HepG2 (cell line): ENCODE measurements around the gene JAKMIP2. TPM values are rescaled to one million over a fixed set of nuclear protein-coding genes. Genes with fewer than 3 reads are reported as not detected.

Experiments used
- ATM ChIP-seq: fragments of 450-650 bp; IDR thresholded peaks from 2 replicates; pipeline ENCODE4 v1.7.1; 2017; ENCODE audit warnings: mild to moderate bottlenecking, borderline replicate concordance
- BRD4 ChIP-seq: sonication (generic); formaldehyde crosslinking; IDR thresholded peaks from 2 replicates; pipeline ENCODE4 v1.4.0; 2020; ENCODE audit warnings: missing genetic modification reagents
- CBFB ChIP-seq: sonication (generic); formaldehyde crosslinking; IDR thresholded peaks from 2 replicates; pipeline ENCODE4 v1.4.0; 2020; ENCODE audit warnings: missing genetic modification reagents
- DMTF1 ChIP-seq: sonication (generic); formaldehyde crosslinking; IDR thresholded peaks from 2 replicates; pipeline ENCODE4 v1.4.0; 2020; ENCODE audit warnings: mild to moderate bottlenecking, missing genetic modification reagents
- GFI1 ChIP-seq: sonication (generic); formaldehyde crosslinking; IDR thresholded peaks from 2 replicates; pipeline ENCODE4 v1.5.0; 2020; ENCODE audit warnings: missing genetic modification reagents, mild to moderate bottlenecking, borderline replicate concordance
- GTF2F1 ChIP-seq: fragments of 150-350 bp; IDR thresholded peaks from 2 replicates; pipeline ENCODE4 v1.6.1; 2014; ENCODE audit warnings: low read length
- HMGXB4 ChIP-seq, 2 experiments: sonication (generic) in 1 of 2; formaldehyde crosslinking in 1 of 2; IDR thresholded peaks; 2 replicates each; pipeline versions ENCODE4 v1.4.0 to v1.6.1; 2018 to 2020; ENCODE audit warnings: missing genetic modification reagents in 2 of 2, borderline replicate concordance in 1 of 2, low read depth in 1 of 2, mild to moderate bottlenecking in 1 of 2, missing biosample characterization in 1 of 2
- HNRNPH1 ChIP-seq: fragments of 200-400 bp; formaldehyde crosslinking; optimal IDR thresholded peaks from 2 replicates; pipeline ENCODE3; 2017; ENCODE audit warnings: mild to moderate bottlenecking, low read depth, low read length
- KAT7 ChIP-seq: IDR thresholded peaks from 2 replicates; pipeline ENCODE4 v1.6.1; 2018; ENCODE audit warnings: borderline replicate concordance, missing compliant biosample characterization
- KDM4B ChIP-seq: sonication (generic); formaldehyde crosslinking; IDR thresholded peaks from 2 replicates; pipeline ENCODE4 v1.4.0; 2020; ENCODE audit warnings: missing genetic modification reagents
- KLF12 ChIP-seq: sonication (generic); formaldehyde crosslinking; IDR thresholded peaks from 2 replicates; pipeline ENCODE4 v1.4.0; 2020; ENCODE audit warnings: missing genetic modification reagents, borderline replicate concordance
- PAX8 ChIP-seq: sonication (generic); formaldehyde crosslinking; IDR thresholded peaks from 2 replicates; pipeline ENCODE4 v1.8.0; 2022; ENCODE audit warnings: mild to moderate bottlenecking, missing genetic modification reagents, borderline replicate concordance
- SNAPC4 ChIP-seq: sonication (generic); formaldehyde crosslinking; IDR thresholded peaks from 2 replicates; pipeline ENCODE4 v1.4.0; 2020; ENCODE audit warnings: mild to moderate bottlenecking, missing genetic modification reagents
- ZBTB26 ChIP-seq: IDR thresholded peaks from 2 replicates; pipeline ENCODE4 v1.6.1; 2016; ENCODE audit warnings: missing compliant biosample characterization, missing genetic modification reagents, borderline replicate concordance
- ZNF235 ChIP-seq: sonication (generic); formaldehyde crosslinking; IDR thresholded peaks from 2 replicates; pipeline ENCODE4 v1.8.1; 2023; ENCODE audit warnings: mild to moderate bottlenecking, missing genetic modification reagents, borderline replicate concordance
- ZNF326 ChIP-seq: sonication (generic); formaldehyde crosslinking; IDR thresholded peaks from 2 replicates; pipeline ENCODE4 v1.4.0; 2020; ENCODE audit warnings: missing genetic modification reagents, borderline replicate concordance
- ZNF468 ChIP-seq: sonication (generic); formaldehyde crosslinking; IDR thresholded peaks from 2 replicates; pipeline ENCODE4 v1.8.0; 2022; ENCODE audit warnings: mild to moderate bottlenecking, moderate library complexity, missing genetic modification reagents
- ZNF547 ChIP-seq: sonication (generic); formaldehyde crosslinking; IDR thresholded peaks from 2 replicates; pipeline ENCODE4 v1.5.1; 2020; ENCODE audit warnings: mild to moderate bottlenecking, missing genetic modification reagents
- ZNF879 ChIP-seq: sonication (generic); formaldehyde crosslinking; IDR thresholded peaks from 2 replicates; pipeline ENCODE4 v1.8.1; 2023; ENCODE audit warnings: missing genetic modification reagents
- polyA plus RNA-seq, 8 experiments: library from polyadenylated mRNA; depleted of rRNA in 3 of 8; stranded (reverse) in 7 of 8; unstranded in 1 of 8; fragments of >200 nt; fragmentation: Illumina TruSeq in 4 of 8; extraction: Trizol in 4 of 8; gene quantifications; 2 replicates each; pipeline versions ENCODE4 v1.2.1 to v1.2.3, GENCODE V29; 2011 to 2016; ENCODE audit warnings: low read depth in 4 of 8, missing spikeins in 1 of 8, mixed read lengths in 1 of 8; ENCODE audit not compliant: insufficient read depth in 1 of 8
- total RNA-seq, 5 experiments: library from RNA; depleted of rRNA; stranded (reverse); fragments of >200 nt; fragmentation: Illumina TruSeq; extraction: Trizol; gene quantifications; 2 replicates each; pipeline ENCODE4 v1.2.3, GENCODE V29; 2016; ENCODE audit warnings: low read depth in 1 of 5

Gene JAKMIP2
- total and polyA plus RNA-seq, 2 of the 13 experiments (the other 11 are each of a cell fraction or from before 2014, with no cell fraction given): 0.04 to 2.1 TPM

GRCh38 chr5:147648597-147648996 lies 133.9 kb downstream of the JAKMIP2 start (continued):
- no peak for TF ChIP-seq ZBTB26 (CRISPR knock-in tag)
- TF ChIP-seq DMTF1: no peak
- no peak for TF ChIP-seq HMGXB4 (CRISPR knock-in tag; IDR thresholded peaks at IDR 0.05; ENCODE audit: borderline replicate concordance in 1 of 2, low read depth in 1 of 2)
- TF ChIP-seq ATM: no peak
- TF ChIP-seq GFI1 (CRISPR knock-in tag): no peak
- TF ChIP-seq ZNF547 (CRISPR knock-in tag): no peak
- no peak for TF ChIP-seq ZNF468 (CRISPR knock-in tag)
- no peak for TF ChIP-seq ZNF326
- no peak for TF ChIP-seq BRD4 (CRISPR knock-in tag)
- TF ChIP-seq PAX8 (CRISPR knock-in tag): no peak
- TF ChIP-seq GTF2F1: no peak
- no peak for TF ChIP-seq KLF12
- TF ChIP-seq CBFB (CRISPR knock-in tag): no peak
- TF ChIP-seq SNAPC4 (CRISPR knock-in tag): no peak
- no peak for TF ChIP-seq ZNF879
- TF ChIP-seq KAT7 (CRISPR knock-in tag): no peak
- no peak for TF ChIP-seq ZNF235
- no peak for TF ChIP-seq KDM4B (CRISPR knock-in tag)
- no peak for TF ChIP-seq HNRNPH1
